ENCODE results near the gene CARMIL1.

The CARMIL1 gene

GRCh38 chr6:25586927-25587326 lies 307.8 kb downstream of the CARMIL1 start:
- H3K4me3 ChIP-seq (ENCODE audit: low read length): no peak overlapping the region
- H3K9ac ChIP-seq (ENCODE audit: low read depth, low read length): no peak overlapping the region
- H3K4me1 ChIP-seq (ENCODE audit: control insufficient read depth, insufficient read depth, low read length): no peaks in the 10 kb centered on the region
- no peaks in the 10 kb centered on the region for H3K27me3 ChIP-seq (ENCODE audit: control insufficient read depth, insufficient read depth, low read length)
- no peak overlapping the region for H3K4me2 ChIP-seq (ENCODE audit: low read length)
- H3K36me3 ChIP-seq (ENCODE audit: insufficient read depth, low read length): no peaks in the 10 kb centered on the region
- no peaks in the 10 kb centered on the region for H3K9me3 ChIP-seq (replicated peaks; ENCODE audit: low read length)

- H3K36me3 ChIP-seq (ENCODE audit: insufficient read depth, low read length): no peaks in the 10 kb centered on the region
- H3K9ac ChIP-seq (ENCODE audit: low read depth, low read length): no peak overlapping the region
- H3K4me2 ChIP-seq (ENCODE audit: low read length): no peak overlapping the region
These were observed 311.8 kb downstream of the CARMIL1 start for GRCh38 chr6:25590986-25591385.

GRCh38 chr6:25596928-25597818 lies 318.0 kb downstream of the CARMIL1 start:
- Histone ChIP-seq H3K4me3 (ENCODE audit: low read length) (no peak overlapping the region), H3K9me3 (replicated peaks; ENCODE audit: low read length) (no peaks in the 10 kb centered on the region), H3K4me2 (ENCODE audit: low read length) (no peak overlapping the region), H3K36me3 (ENCODE audit: insufficient read depth, low read length) (no peaks in the 10 kb centered on the region), H3K9ac (ENCODE audit: low read depth, low read length) (no peak overlapping the region), H3K4me1 (ENCODE audit: control insufficient read depth, insufficient read depth, low read length) (no peaks in the 10 kb centered on the region), H3K27me3 (ENCODE audit: control insufficient read depth, insufficient read depth, low read length) (no peaks in the 10 kb centered on the region)

More at GRCh38 chr6:25590986-25591385, 311.8 kb downstream of the CARMIL1 start:
- Histone ChIP-seq H3K9me3 (replicated peaks; ENCODE audit: low read length) (no peaks in the 10 kb centered on the region), H3K4me3 (ENCODE audit: low read length) (no peak overlapping the region), H3K4me1 (ENCODE audit: control insufficient read depth, insufficient read depth, low read length) (no peaks in the 10 kb centered on the region), H3K27me3 (ENCODE audit: control insufficient read depth, insufficient read depth, low read length) (no peaks in the 10 kb centered on the region)

- no peaks in the 10 kb centered on the region for H3K9me3 ChIP-seq (replicated peaks; ENCODE audit: low read length)
- no peak overlapping the region for H3K4me3 ChIP-seq (ENCODE audit: low read length)
- no peaks in the 10 kb centered on the region for H3K27me3 ChIP-seq (ENCODE audit: control insufficient read depth, insufficient read depth, low read length)
- H3K4me1 ChIP-seq (ENCODE audit: control insufficient read depth, insufficient read depth, low read length): no peaks in the 10 kb centered on the region
- no peak overlapping the region for H3K9ac ChIP-seq (ENCODE audit: low read depth, low read length)
- H3K4me2 ChIP-seq (ENCODE audit: low read length): no peak overlapping the region
- H3K36me3 ChIP-seq (ENCODE audit: insufficient read depth, low read length): no peaks in the 10 kb centered on the region
These were observed 320.4 kb downstream of the CARMIL1 start for GRCh38 chr6:25599516-25600085.

GRCh38 chr6:25601800-25602673 lies 322.9 kb downstream of the CARMIL1 start:
- H3K9me3 ChIP-seq (replicated peaks; ENCODE audit: low read length): no peaks in the 10 kb centered on the region

GRCh38 chr6:25602674-25602982 lies 323.5 kb downstream of the CARMIL1 start:
- no peaks in the 10 kb centered on the region for H3K27me3 ChIP-seq (ENCODE audit: control insufficient read depth, insufficient read depth, low read length)
- no peaks in the 10 kb centered on the region for H3K36me3 ChIP-seq (ENCODE audit: insufficient read depth, low read length)
- H3K9me3 ChIP-seq (replicated peaks; ENCODE audit: low read length): no peaks in the 10 kb centered on the region
- no peaks in the 10 kb centered on the region for H3K4me1 ChIP-seq (ENCODE audit: control insufficient read depth, insufficient read depth, low read length)
- no peak overlapping the region for H3K9ac ChIP-seq (ENCODE audit: low read depth, low read length)
- H3K4me2 ChIP-seq (ENCODE audit: low read length): no peak overlapping the region
- no peak overlapping the region for H3K4me3 ChIP-seq (ENCODE audit: low read length)

More at GRCh38 chr6:25601800-25602673, 322.9 kb downstream of the CARMIL1 start:
- no peak overlapping the region for H3K9ac ChIP-seq (ENCODE audit: low read depth, low read length)
- H3K4me1 ChIP-seq (ENCODE audit: control insufficient read depth, insufficient read depth, low read length): no peaks in the 10 kb centered on the region
- H3K27me3 ChIP-seq (ENCODE audit: control insufficient read depth, insufficient read depth, low read length): no peaks in the 10 kb centered on the region
- H3K4me3 ChIP-seq (ENCODE audit: low read length): no peak overlapping the region
- H3K4me2 ChIP-seq (ENCODE audit: low read length): no peak overlapping the region
- no peaks in the 10 kb centered on the region for H3K36me3 ChIP-seq (ENCODE audit: insufficient read depth, low read length)

GRCh38 chr6:25603251-25603650 lies 324.1 kb downstream of the CARMIL1 start:
- Histone ChIP-seq H3K36me3 (ENCODE audit: insufficient read depth, low read length) (no peaks in the 10 kb centered on the region), H3K9me3 (replicated peaks; ENCODE audit: low read length) (no peaks in the 10 kb centered on the region), H3K4me3 (ENCODE audit: low read length) (no peak overlapping the region), H3K4me2 (ENCODE audit: low read length) (no peak overlapping the region), H3K9ac (ENCODE audit: low read depth, low read length) (no peak overlapping the region), H3K4me1 (ENCODE audit: control insufficient read depth, insufficient read depth, low read length) (no peaks in the 10 kb centered on the region), H3K27me3 (ENCODE audit: control insufficient read depth, insufficient read depth, low read length) (no peaks in the 10 kb centered on the region)

GRCh38 chr6:25606151-25606550 lies 327.0 kb downstream of the CARMIL1 start:
- Histone ChIP-seq H3K4me2 (ENCODE audit: low read length) (no peak overlapping the region), H3K9me3 (replicated peaks; ENCODE audit: low read length) (no peaks in the 10 kb centered on the region), H3K9ac (ENCODE audit: low read depth, low read length) (no peak overlapping the region), H3K36me3 (ENCODE audit: insufficient read depth, low read length) (no peaks in the 10 kb centered on the region), H3K4me3 (ENCODE audit: low read length) (no peak overlapping the region), H3K27me3 (ENCODE audit: control insufficient read depth, insufficient read depth, low read length) (no peaks in the 10 kb centered on the region), H3K4me1 (ENCODE audit: control insufficient read depth, insufficient read depth, low read length) (no peaks in the 10 kb centered on the region)

- Histone ChIP-seq H3K4me1 (ENCODE audit: control insufficient read depth, insufficient read depth, low read length) (peaks cover 3% of the 10 kb centered on the region), H3K36me3 (ENCODE audit: insufficient read depth, low read length) (no peaks in the 10 kb centered on the region), H3K9ac (ENCODE audit: low read depth, low read length) (no peak overlapping the region), H3K9me3 (replicated peaks; ENCODE audit: low read length) (no peaks in the 10 kb centered on the region), H3K4me2 (ENCODE audit: low read length) (no peak overlapping the region), H3K4me3 (ENCODE audit: low read length) (no peak overlapping the region), H3K27me3 (ENCODE audit: control insufficient read depth, insufficient read depth, low read length) (no peaks in the 10 kb centered on the region)
These were observed 329.5 kb downstream of the CARMIL1 start for GRCh38 chr6:25608558-25609174.

- H3K9me3 ChIP-seq (replicated peaks; ENCODE audit: low read length): no peaks in the 10 kb centered on the region
These were observed 333.5 kb downstream of the CARMIL1 start for GRCh38 chr6:25612666-25613065.

GRCh38 chr6:25613415-25613814 lies 334.2 kb downstream of the CARMIL1 start:
- H3K4me1 ChIP-seq (ENCODE audit: control insufficient read depth, insufficient read depth, low read length): peaks cover 3% of the 10 kb centered on the region
- no peak overlapping the region for H3K9ac ChIP-seq (ENCODE audit: low read depth, low read length)
- no peak overlapping the region for H3K4me3 ChIP-seq (ENCODE audit: low read length)
- H3K4me2 ChIP-seq (ENCODE audit: low read length): no peak overlapping the region
- no peaks in the 10 kb centered on the region for H3K36me3 ChIP-seq (ENCODE audit: insufficient read depth, low read length)
- H3K9me3 ChIP-seq (replicated peaks; ENCODE audit: low read length): no peaks in the 10 kb centered on the region
- no peaks in the 10 kb centered on the region for H3K27me3 ChIP-seq (ENCODE audit: control insufficient read depth, insufficient read depth, low read length)

More at GRCh38 chr6:25612666-25613065, 333.5 kb downstream of the CARMIL1 start:
- no peak overlapping the region for H3K4me2 ChIP-seq (ENCODE audit: low read length)
- H3K4me3 ChIP-seq (ENCODE audit: low read length): no peak overlapping the region
- no peaks in the 10 kb centered on the region for H3K27me3 ChIP-seq (ENCODE audit: control insufficient read depth, insufficient read depth, low read length)
- H3K9ac ChIP-seq (ENCODE audit: low read depth, low read length): no peak overlapping the region
- H3K36me3 ChIP-seq (ENCODE audit: insufficient read depth, low read length): no peaks in the 10 kb centered on the region
- H3K4me1 ChIP-seq (ENCODE audit: control insufficient read depth, insufficient read depth, low read length): peaks cover 3% of the 10 kb centered on the region

Measured in skeletal muscle satellite cell (primary cell).